ENCODE measurements around the gene MAGEA6.
"Not testable (repeated sequence)": the region's sequence is repeated elsewhere in the genome, so short reads cannot be mapped to it uniquely, and the experiment has no call there.

MAGEA6 gene, protein sequence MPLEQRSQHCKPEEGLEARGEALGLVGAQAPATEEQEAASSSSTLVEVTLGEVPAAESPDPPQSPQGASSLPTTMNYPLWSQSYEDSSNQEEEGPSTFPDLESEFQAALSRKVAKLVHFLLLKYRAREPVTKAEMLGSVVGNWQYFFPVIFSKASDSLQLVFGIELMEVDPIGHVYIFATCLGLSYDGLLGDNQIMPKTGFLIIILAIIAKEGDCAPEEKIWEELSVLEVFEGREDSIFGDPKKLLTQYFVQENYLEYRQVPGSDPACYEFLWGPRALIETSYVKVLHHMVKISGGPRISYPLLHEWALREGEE

DNA sequence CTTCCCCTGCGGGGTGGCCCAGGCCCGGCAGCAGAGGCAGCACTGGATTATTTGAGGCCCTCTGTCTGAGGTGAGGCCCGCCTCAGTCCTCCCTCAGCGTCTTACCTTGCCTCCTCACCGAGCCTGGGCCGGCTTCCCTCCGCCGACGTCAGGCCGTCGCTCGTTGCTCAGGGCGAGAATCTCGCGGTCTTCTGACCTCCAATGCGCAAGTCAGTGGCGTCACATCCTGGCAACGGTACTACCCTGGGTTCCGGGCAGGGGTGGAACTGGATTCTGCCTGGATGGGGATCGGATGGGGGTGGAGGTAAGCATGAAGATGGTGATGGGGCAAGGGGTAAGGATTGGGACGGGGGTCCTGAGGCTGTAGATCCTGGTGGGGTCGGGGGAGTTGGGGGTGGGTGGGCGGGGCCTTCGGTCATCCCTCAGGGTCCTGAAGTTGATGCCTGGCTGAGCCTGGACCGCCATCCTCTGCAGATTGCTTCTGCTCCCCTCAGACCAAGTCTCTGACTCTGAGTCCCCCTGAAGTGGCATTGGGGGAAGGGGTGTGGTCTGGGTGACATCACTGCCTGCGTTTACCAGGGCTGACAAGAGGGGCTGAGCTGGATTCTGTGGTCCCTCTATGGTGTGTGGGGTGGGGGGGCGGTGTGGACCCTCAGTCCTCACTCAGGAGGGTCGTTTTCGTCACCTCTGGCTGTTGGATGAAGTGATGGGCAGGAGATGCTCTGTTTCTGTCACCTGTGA, at the start of gene MAGEA6:
MAGEA6 (minus strand) TSS at position 141 of the 741 bp plus-strand sequence. CDS start 2,039 bp downstream, outside the sequence.
- not testable (repeated sequence) for FAIRE-seq

DNA sequence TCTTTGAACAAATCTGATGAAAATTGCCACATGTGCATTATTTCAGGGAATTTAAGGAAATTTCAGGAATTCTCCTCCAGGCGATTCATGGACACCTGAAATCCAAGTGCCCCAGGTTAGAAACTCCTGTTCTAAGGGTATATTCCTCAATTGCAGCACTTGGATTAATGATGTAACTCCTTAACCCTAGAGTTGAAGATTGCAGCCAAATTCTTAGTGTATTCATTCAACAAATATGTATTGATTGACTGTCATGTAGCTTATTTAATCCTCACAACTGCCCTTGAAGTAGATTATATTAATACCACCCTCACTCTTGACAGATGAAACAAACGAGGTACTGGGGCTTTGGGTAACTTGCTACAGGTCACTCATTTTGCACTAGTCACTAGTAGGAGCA, 49.8 kb upstream of the MAGEA6 start:
- no peak for FAIRE-seq

DNA sequence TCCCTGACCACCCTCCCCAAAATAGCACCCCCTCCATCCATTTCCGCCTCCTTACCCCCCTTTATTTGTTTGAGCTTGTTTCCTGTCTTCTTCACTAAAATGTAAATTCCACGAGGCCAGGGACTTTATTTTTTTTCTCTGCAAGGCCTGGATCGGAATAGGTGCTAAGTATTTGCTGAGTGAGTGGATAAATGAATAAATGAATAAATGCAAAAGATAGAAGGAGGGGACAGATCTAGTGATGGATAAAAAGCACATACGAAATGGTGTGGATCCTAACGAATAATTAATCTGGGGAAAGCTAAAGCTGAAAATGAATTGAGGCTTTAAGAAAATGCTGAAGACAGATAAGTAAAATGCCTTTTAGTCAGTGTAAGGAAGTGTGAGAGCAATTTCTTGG, 48.9 kb upstream of the MAGEA6 start:
- FAIRE-seq, result no peak

DNA sequence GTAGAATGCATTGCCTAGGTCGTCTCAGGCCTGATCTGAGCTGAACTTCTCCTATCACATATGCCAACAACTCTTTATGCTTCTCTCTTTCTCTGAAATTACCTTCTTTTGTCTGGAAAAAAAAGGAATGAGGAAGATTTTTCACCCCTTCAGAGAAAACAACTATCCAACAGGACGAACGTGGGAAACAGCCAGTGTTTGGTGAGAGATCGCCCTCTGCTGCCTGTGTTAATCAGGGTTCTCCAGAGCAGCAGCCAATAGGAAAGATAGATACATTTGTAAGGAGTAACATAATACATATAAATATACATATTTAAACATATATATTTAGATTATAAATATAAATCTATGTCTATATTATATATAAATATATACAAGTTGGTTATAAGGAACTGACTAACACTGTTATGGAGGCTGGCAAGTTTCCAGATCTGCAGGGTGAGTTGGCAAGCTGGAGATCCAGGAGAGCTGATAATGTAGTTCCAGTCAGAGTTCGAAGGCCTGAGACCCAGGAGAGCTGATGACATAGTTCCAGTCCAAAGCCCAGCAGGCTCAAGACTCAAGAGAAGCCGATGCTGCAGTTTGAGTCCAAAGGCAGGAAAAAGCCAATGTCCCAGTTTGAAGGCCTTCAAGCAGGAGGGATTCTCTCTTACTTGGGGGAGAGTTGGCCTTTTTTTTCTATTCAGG, 47.7 kb upstream of the MAGEA6 start:
- peak; percentile 96 for FAIRE-seq

DNA sequence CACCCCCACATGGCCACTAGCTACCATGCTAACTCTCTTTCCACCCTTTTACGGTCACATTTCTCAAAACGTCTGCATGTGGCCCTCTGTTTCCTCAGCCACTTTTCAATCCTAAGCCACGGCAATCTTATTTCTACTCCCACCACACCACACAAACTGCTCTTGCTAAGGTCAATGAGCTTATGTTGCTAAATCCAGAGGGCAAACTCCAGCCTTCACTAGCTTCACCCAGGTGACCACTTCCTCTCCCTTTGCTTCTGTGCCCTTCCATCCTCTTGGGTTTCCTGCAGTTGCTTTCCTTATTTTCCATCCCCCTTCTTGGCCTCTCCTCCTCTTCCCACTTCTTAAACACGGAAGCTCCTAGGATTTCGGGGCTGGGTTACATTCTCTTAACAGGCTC, 44.6 kb upstream of the MAGEA6 start:
- FAIRE-seq, result no peak

DNA sequence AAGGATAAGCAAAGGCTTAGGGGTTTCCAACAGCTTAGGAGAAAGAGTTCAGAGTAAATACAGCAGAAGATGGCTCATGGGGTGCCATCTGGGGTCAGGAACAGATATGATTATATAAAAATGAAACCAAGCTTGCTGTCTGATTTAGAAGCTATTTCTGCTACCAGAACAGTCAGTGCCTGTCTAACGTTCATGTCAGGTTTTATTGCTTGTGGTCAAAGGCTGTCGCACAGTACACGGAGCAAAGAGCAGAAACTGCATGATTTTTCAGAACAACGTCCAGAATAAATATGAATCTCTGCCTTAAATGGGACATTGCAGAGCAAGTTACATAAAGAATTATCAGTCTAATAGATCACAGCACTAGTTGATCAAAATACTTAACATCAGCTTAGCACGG, 43.7 kb upstream of the MAGEA6 start:
- no peak for FAIRE-seq

DNA sequence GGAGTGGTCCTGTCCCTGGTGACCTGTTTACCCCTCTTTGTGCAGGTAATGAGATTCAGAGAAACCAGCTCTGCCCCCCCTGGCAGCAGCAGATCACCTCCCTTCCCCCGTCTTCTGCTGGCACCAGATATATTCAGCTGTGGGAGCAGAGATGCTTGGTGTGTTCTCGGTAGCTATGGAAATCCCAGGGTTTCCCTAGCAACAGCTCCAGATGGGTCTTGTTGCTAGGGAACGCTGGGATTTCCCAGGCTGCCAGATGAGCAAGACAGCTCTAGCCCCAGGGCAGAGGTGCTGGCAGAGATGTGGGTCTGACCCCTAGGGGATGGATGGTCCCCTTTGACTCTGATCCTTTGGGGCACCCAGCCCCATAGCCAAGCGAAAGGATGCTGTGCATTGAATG, 40.9 kb upstream of the MAGEA6 start:
- FAIRE-seq, result no peak

DNA sequence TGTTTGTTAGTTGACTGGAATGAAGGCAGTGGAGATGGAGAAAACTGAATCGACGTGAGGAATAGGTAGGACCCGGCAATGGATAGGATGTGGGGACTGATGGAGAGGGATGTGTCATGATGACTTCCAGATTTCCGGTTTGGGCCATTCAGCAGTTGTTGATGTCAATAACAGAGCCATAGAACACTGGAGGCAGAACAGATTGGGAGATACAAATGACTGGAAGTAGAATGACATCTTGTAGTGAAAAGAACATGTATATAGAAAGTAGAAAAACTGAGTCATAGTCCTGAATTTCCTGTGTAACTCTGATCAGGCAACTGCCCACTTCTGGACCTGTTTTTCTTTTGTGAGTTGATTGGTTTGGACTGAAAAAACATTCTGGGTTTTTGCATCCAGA, 36.5 kb upstream of the MAGEA6 start:
- no peak for FAIRE-seq

DNA sequence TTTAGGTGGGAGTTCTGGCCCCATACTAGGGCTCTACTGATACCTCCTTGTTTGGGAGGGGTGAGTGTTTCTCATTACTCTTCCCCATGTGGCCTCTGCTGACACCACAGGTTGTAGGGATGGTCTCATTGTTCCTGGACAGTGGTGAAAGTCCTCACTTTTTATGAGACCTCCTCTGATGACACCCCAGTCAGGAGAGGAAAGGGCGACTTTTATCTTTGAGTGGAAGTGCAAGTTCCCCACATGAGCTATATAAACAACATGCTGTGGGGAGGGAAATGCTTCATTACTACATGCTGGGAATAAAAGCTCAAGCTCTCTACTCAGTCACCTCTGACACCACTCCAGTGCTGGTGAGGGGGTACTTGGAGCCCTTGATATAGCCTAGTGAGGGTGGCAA, 29.5 kb upstream of the MAGEA6 start:
- FAIRE-seq, result no peak

DNA sequence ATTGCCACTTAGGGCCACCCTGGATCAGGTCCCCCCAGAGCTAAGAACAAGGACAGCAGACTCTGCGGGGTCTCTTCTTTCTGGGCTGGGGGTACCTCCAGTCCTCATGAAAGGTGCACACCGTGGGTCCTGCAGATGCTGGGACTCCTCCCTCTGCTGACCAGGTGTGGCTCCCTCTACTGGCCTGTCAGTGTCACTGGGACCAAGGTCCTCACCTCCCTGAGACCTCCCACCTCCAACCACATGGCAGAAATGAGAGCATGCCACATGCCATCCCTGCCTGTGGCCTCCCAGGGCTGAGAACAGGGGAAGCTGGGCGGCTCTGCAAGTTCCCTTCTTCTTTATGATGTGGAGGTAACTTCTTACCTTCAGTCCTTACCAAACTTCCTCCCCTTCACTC, 17.6 kb upstream of the MAGEA6 start:
- not testable (repeated sequence) for FAIRE-seq

DNA sequence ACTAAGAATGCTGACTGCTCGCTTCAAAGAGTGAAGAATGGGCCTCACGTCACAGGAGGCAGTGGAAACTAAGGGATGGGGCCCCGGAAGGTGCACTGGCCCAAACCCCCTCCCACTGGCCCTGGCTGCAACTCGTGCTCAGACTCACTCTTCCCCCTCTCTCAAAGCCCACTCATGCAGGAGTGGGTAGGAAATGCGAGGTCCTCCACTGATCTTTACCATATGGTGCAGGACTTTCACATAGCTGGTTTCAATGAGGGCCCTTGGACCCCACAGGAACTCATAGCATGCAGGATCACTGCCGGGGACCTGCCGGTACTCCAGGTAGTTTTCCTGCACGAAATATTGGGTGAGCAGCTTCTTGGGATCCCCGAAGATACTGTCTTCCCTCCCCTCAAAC, 2.9 kb downstream of the MAGEA6 start:
- FAIRE-seq, result not testable (repeated sequence)

DNA sequence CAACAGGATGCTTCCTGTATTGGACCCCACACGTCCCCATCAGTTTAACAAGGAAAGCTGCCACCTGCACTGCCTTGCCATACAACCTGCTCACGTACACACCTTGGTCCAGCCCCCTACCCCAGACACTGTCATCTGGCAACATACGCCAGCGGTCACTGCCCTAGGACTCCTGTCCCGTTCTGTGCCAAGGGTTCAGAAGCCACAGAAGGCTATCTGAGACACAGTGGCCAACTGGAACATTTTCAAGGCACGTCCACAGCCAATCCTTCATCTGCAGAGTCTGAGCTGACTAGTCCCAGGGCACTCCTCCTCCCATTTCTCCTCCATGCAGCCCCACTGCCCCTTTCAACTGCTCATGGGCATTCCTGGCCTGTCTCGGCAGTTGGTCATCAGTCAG, 7.9 kb downstream of the MAGEA6 start:
- not testable (repeated sequence) for FAIRE-seq

DNA sequence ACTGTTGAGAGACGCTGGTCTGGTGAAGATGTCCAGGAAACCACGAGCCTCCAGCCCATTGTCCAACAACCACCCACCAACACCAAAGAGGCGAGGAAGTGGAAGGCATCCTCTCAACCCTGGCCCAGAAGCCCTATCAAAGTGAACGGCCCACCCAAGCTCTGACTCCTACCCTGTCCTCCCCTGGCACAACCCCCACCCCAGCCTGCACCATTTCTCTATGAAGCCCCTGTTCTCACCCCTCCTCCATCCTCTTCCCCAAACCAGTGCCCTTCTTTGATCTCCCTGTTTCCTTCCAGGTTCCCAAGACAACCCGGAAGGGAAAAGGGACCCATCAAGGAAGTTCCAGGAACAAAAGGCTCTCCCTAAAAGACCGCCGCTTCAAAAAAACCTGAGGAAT, 9.9 kb downstream of the MAGEA6 start:
- not testable (repeated sequence) for FAIRE-seq

DNA sequence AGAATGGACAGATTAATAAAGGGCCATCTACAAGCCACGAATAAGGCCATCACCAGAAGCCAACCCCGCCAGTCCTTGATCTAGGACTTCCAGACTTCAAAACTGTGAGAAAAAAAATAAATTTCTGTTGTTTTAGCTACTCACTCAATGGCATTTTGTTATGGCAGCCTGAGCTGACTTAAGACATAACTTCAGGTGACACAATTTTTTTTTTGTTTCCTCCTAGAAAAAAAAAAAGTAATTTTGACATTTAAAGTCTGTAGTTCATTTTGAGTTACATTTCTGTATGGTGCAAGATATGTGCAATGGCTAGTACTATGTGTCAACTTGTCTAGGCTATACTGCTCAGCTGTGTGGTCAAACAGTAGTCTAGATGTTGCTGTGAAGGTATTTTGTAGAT, 10.6 kb downstream of the MAGEA6 start, which contains the start of gene CSAG3:
CSAG3 (plus strand) TSS at position 301 of the 400 bp plus-strand sequence.
- not testable (repeated sequence) for FAIRE-seq

DNA sequence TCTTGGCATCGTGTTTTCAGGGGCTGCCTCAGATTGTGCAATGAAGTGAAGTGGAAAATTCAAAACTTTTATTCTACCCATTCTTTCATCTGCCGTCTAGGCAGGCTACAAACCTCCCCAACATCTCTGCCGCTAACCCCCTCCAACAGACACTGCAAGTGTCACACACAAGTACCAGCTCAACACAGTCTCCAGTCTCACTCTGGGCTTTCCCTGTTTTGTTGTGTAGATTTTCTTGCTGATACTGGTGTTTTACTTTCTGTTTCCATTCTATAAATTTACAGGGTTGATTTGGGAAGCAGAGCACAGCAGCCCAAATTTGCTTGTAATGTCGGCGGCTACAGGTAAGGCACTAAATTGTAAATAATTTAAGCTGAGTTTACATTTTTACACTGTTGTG, 14.6 kb downstream of the MAGEA6 start:
- FAIRE-seq, result not testable (repeated sequence)

DNA sequence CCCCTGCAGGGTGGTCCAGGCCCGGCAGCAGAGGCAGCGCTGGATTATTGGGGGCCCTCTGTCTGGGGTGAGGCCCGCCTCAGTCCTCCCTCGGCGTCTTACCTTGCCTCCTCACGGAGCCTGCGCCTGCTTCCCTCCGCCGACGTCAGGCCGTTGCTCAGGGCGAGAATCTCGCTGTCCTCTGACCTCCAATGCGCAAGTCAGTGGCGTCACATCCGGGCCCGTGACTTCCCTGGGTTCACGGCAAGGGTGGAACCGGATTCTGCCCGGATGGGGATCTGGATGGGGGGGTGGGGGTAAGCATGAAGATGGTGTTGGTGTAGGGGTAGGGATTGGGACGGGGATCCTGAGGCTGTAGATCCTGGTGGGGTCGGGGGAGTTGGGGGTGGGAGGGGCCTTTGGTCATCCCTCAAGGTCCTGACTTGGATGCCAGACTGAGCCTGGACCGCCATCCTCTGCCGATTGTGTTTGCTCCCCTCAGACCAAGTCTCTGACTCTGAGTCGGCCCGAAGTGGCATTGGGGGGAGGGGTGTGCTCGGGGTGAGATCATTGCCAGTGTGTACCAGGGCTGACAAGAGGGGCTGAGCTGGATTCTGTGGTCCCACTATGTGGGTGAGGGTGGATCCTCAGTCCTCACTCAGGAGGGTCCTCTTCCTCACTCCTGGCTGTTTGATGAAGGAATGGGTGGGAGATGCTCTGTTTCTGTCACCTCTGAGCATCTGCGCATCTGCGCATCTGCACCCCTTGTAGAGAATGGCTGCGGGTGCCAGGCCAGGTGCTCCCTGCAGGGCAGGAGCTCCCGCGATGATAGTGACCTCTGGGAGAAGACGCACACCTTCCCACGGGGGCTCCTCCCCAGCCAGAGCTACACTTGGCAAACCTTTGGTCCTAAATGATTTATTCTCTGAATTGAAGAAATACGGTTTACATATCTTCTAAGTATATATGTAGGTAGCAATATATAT, 15.5 kb downstream of the MAGEA6 start, which contains the start of gene MAGEA2:
MAGEA2 (minus strand) TSS at position 157 of the 965 bp plus-strand sequence. CDS start 2,479 bp downstream, outside the sequence.
- not testable (repeated sequence) for FAIRE-seq

DNA sequence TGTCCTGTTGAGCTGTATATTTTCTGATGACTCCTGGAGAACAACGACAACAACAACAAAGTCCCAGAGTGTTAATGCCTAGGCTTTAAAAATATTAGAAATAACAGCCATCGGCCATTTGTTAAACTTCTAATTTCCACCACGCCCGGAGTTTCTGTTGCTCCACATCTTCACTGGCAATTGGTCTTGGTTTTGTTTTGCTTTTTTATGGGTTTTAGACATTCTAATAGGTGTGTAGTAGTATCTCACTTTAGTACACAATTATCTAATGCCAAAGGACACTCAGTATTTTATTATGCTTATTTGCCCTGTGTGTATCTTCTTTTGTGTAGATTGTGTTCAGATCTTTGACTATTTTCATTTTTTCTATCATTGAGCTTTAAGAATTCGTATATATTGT, 30.9 kb downstream of the MAGEA6 start:
- FAIRE-seq, result no peak

DNA sequence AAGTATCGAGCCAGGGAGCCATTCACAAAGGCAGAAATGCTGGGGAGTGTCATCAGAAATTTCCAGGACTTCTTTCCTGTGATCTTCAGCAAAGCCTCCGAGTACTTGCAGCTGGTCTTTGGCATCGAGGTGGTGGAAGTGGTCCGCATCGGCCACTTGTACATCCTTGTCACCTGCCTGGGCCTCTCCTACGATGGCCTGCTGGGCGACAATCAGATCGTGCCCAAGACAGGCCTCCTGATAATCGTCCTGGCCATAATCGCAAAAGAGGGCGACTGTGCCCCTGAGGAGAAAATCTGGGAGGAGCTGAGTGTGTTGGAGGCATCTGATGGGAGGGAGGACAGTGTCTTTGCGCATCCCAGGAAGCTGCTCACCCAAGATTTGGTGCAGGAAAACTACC, 33.0 kb downstream of the MAGEA6 start:
- not testable (repeated sequence) for FAIRE-seq

DNA sequence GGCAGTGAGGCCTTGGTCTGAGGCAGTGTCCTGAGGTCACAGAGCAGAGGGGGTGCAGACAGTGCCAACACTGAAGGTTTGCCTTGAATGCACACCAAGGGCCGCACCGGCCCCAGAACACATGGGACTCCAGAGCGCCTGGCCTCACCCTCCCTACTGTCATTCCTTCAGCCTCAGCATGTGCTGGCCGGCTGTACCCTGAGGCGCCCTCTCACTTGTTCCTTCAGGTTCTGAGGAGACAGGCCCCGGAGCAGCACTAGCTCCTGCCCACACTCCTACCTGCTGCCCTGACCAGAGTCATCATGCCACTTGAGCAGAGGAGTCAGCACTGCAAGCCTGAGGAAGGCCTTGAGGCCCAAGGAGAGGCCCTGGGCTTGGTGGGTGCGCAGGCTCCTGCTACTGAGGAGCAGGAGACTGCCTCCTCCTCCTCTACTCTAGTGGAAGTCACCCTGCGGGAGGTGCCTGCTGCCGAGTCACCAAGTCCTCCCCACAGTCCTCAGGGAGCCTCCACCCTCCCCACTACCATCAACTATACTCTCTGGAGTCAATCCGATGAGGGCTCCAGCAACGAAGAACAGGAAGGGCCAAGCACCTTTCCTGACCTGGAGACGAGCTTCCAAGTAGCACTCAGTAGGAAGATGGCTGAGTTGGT, 33.5 kb downstream of the MAGEA6 start:
- no peak for FAIRE-seq

DNA sequence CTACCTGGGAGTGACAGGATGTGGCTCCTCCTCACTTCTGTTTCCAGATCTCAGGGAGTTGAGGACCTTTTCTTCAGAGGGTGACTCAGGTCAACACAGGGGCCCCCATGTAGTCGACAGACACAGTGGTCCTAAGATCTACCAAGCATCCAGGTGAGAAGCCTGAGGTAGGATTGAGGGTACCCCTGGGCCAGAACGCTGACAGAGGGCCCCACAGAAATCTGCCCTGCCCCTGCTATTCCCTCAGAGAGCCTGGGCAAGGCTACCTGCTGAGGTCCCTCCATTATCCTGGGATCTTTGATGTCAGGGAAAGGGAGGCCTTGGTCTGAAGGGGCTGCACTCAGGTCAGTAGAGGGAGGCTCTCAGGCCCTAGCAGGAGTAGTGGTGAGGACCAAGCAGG, 34.4 kb downstream of the MAGEA6 start:
- FAIRE-seq, result no peak

DNA sequence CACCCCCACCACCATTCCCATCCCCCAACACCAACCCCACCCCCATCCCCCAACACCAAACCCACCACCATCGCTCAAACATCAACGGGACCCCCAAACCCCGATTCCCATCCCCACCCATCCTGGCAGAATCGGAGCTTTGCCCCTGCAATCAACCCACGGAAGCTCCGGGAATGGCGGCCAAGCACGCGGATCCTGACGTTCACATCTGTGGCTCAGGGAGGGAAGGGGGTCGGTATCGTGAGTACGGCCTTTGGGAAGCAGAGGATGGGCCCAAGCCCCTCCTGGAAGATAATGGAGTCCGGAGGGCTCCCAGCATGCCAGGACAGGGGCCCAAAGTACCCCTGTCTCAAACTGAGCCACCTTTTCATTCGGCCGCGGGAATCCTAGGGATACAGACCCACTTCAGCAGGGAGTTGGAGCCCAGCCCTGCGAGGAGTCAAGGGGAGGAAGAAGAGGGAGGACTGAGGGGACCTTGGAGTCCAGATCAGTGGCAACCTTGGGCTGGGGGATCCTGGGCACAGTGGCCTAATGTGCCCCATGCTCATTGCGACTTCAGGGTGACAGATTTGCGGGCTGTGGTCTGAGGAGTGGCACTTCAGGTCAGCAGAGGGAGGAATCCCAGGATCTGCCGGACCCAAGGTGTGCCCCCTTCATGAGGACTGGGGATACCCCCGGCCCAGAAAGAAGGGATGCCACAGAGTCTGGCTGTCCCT, 35.2 kb downstream of the MAGEA6 start:
- not testable (repeated sequence) for FAIRE-seq
